ENCODE measurements around the gene CEP85L.

Gene CEP85L

DNA sequence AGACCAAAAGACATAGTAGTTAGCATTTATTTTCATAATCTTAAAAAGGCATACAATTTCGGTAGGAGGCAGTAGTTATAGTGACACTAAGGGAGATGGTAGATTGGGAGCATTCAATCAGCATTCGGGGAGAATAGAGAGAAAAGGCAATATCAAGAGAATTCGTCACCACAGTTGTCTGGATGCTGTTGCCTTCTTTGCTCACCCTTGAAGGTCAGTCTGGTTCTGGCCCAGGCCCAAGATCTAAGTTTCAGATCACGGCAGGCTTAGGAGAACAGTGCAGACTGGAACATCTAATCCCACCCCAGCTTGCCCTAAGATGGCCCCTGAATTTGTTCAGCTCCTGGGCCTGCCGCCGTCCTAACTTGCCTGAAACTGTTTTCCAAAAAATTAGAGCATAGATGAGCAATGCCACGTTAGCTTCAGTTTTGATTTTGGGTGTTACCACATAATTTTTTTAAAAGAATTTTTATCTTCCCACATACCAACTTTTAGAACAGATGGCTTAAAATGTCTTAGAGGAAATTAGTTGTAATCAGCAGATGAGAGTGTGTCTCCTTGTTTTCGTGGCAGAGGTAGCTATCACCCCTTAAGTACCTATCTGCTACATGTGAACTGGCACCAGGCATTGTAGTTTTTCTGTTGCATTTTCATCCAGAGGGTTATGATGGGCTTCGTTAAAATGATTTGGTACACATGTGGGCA lies 8.3 kb upstream of the CEP85L start:
- DNase-seq: no peak

GRCh38 chr6:118656847-118657451 lies 5.6 kb upstream of the CEP85L start:
- DNase-seq: no peak

- DNase-seq: no peak
These were observed 742 bp upstream of the CEP85L start for GRCh38 chr6:118652051-118652615.

DNA sequence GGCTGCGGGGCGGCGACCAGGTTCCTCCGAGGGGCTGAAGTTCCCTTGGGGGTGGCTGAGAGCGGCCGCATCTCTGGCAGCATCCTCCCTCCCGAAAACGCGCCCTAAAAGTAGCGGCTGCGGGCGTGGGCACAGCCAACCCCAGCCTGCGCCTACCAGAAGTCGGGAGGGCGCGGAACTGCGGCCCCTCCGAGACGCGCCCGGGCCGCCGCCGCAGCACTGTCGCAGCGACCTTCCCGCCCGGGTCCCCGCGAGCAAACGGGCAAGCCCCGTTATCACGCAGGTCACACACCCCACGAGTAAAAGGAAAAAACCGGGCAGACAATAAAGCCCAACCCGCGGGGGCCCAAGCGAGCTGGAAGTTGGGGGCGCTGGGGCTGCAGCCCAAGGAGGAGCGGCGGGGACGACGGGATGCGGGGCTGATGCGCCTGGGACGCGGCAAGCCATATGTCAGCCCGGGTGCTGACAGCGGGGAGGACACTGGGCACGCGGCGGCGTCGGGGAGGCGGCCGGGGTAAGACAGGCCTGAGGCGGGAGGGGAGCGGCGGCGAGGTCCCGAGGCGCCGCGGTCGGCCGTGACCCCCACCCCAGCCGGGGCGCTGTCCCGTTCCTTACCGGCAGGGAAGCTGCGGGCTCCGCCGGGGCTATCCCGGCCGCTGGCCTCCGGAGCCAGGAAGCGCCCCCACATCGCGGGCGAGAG lies 659 bp downstream of the CEP85L start:
- DNase-seq: peak; percentile 64

DNA sequence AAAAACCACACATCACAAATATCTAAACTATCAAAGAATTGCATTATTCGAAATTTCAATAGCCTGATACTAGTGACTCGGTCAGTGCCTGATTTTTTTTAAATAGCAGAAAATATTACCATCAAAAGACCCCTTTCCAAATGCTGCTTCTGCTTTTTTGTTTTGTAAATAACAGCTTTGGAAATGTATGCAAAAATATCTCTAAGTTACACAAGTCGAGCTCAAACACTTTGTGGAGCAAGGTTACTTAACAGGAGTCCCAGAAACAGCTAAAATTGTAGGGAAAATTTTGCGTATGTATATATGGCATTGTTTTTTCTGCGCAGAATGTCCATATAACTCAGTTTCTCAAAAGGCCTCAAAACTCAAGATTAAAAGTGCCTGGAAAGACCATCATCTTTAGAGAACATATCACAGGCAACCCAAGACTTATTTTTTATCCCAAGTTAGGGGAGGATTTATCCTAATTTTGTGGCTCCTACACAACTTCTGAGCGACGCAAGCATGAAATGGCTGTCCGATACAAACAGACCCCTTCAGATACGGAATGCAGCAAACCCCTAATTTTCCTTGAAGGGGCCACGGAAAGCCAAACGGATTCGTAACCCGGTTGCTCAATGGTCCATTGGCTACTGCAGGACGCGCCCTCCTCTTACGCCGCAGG lies 1.3 kb downstream of the CEP85L start:
- no peak for DNase-seq

- no peak for DNase-seq
These were observed 2.4 kb downstream of the CEP85L start for GRCh38 chr6:118648866-118649554.

DNA sequence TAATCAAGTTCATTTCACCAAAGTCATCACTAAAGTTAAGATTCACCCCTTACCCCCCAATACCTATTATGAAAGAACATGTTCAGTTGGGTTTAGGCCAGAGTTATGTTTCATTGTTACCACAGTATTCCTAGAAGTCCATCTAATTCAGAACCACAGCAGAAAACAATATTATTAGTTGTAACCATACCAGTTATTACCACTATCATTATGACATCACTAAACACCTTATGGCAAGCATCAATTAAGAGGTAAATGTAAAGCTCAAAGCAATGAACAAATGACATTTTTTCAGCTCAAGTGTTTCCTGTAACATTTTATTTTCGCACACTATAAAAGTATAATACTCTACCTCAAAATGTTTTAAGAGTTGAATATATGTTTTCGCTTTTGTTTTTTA lies 4.4 kb downstream of the CEP85L start:
- no peak for DNase-seq

DNA sequence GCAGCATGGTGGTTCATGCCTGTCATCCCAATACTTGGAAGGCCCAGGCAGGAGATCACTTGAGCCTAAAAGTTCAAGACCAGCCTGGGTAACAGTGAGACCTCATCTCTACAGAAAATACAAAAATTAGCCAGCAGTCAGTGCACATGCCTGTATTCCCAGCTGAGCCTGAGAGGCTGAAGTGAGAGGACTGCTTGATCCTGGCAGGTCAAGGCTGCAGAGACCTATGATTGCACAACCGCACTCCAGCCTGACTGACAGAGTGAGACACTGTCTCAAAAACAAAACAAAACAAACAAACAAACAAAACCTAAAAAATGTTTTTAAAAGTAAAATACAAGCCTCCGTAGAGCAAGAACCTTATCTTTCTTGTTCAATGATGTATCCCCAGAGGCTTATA lies 6.0 kb downstream of the CEP85L start:
- DNase-seq: no peak

GRCh38 chr6:118644007-118644406 lies 7.4 kb downstream of the CEP85L start:
- DNase-seq: no peak

DNA sequence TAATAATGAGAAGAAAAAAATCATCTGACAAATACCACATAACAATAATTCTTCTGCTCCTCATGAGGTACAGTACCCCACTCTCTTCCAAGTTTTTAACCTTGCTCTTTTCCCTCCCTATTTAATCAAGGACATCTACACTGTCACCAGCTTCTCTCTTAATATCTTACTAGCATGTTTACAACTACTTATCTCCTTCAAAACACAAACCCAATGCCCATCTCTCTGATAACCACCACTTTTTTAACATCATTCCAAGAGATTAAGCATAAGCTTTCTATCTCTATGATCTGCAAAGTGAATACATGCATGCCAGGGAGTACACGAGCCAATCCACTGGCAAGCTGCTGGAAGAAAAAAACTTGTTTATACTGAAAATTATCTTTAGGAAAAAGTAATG lies 10.3 kb downstream of the CEP85L start:
- no peak for DNase-seq

DNA sequence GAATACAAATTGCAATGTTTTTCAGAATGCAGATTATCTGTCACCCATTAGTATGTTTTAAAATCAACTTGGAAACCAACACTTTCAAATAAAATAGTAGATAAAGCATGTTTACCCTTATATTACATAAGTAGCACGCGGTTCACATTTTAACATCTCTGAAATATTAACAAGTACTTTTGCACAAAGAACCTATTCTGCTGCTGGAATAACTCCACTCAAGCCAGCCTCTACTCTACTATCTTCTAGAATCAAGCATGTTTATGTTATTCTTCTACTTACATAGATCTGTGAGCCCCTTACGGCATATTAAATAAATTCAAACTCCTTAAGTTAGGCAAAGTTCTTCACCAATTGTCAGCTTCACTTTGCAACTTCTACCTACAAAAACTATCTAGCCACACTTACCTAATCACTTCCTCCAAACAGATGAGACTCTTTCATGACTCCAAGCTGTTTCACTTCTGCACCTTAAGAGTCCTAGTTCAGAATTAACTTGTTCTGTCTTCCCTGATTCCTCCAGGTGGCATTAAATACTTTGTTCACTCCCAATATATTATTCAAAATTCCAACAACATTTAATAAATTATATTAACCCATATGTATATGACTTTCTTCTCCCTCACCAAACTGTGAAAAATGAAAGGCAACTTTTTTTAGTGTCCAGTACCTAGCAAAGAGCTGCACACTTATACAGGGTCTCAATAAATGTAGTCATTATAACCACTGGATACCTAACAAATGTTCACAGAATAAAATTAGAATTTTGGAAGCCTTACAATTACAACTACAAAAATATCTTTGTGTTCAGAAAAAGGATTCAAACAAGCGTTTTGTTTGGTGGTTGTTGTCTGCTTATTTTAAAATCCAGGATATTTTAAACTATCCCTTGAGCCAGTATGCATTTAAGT lies 12.1 kb downstream of the CEP85L start:
- DNase-seq: no peak

DNA sequence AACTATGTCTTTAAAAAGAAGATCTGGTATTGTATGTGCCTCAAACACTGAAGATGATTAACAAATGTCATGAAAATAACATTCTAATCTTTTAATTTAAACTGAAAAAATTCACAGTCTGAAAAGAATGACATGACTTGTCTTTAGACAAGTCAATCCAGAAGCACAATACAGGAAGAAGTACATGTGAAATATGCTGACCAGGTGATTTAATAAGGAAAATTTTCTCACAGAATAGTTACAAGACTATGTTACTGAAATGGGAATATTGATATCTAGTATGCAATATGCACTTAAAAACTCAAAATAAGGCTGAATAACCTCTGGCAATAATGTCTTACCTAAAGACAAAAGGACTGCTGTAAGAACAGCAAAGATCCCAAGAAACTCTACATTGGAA lies 13.1 kb downstream of the CEP85L start:
- no peak for DNase-seq

GRCh38 chr6:118635909-118636735 lies 15.3 kb downstream of the CEP85L start:
- DNase-seq: no peak

GRCh38 chr6:118632359-118632758 lies 19.0 kb downstream of the CEP85L start:
- no peak for DNase-seq

GRCh38 chr6:118630923-118631322 lies 20.5 kb downstream of the CEP85L start:
- no peak for DNase-seq

- no peak for DNase-seq
These were observed 21.3 kb downstream of the CEP85L start for GRCh38 chr6:118630067-118630466.

- DNase-seq: no peak
These were observed 23.7 kb downstream of the CEP85L start for GRCh38 chr6:118627724-118628123.

- no peak for DNase-seq
These were observed 25.6 kb downstream of the CEP85L start for GRCh38 chr6:118625833-118626232.

DNA sequence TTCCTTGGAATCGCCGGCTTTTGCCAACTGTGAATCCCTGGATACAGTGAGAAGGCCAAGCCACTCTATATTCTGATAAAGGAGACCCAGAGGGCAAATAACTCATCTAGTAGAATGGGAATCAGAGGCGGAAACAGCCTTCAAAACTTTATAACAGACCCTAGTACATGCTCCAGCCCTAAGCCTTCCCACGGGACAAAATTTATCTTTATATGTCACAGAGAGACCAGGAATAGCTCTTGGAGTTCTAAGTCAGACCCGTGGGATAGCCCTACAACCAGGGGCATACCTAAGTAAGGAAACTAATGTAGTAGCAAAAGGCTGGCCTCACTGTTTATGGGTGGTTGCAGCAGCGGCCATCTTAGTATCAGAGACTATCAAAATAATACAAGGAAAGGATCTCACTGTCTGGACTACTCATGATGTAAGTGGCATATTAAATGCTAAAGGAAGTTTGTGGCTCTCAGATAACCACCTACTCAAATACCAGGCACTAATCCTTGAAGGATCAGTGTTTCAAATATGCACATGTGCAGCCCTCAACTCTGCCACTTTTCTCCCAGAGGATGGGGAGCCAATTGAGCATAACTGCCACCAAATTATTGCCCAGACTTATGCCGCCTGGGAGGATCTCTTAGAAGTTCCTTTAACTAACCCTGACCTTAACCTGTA lies 29.5 kb downstream of the CEP85L start:
- DNase-seq: no peak

- DNase-seq: no peak
These were observed 31.2 kb downstream of the CEP85L start for GRCh38 chr6:118620202-118620601.
